GM18861 (cell line): ENCODE measurements around the gene FUCA1.
"Not testable (repeated sequence)": the region's sequence is repeated elsewhere in the genome, so short reads cannot be mapped to it uniquely, and the experiment has no call there.

Experiments used
- ATAC-seq: cut with Tn5 transposase; IDR thresholded peaks from one replicate; pipeline ENCODE4 v1.9.1; 2021; ENCODE audit not compliant: unreplicated experiment

The FUCA1 gene

GRCh38 chr1:23843644-23844043 lies 24.4 kb downstream of the FUCA1 start:
- ATAC-seq: no peak

- ATAC-seq: no peak
These were observed 29.7 kb downstream of the FUCA1 start for GRCh38 chr1:23838401-23838866.

GRCh38 chr1:23837908-23838307 lies 30.2 kb downstream of the FUCA1 start:
- ATAC-seq: no peak

GRCh38 chr1:23836037-23836436 lies 32.1 kb downstream of the FUCA1 start:
- ATAC-seq: no peak

GRCh38 chr1:23834156-23834555 lies 33.9 kb downstream of the FUCA1 start:
- not testable (repeated sequence) for ATAC-seq

- ATAC-seq: no peak
These were observed 40.4 kb downstream of the FUCA1 start for GRCh38 chr1:23827717-23828116.

- not testable (repeated sequence) for ATAC-seq
These were observed 41.5 kb downstream of the FUCA1 start for GRCh38 chr1:23826590-23826989.

- ATAC-seq: no peak
These were observed 42.1 kb downstream of the FUCA1 start for GRCh38 chr1:23825762-23826522.

- ATAC-seq: peak; percentile 51
These were observed 42.9 kb downstream of the FUCA1 start, which contains the start of gene HMGCL for GRCh38 chr1:23825076-23825761. Gene HMGCL, minus strand, starts transcription at chr1:23825429. Its CDS starts 14 bp downstream, at chr1:23825415.

- ATAC-seq: no peak
These were observed 43.4 kb downstream of the FUCA1 start for GRCh38 chr1:23824711-23825075.

- ATAC-seq: no peak
These were observed 44.3 kb downstream of the FUCA1 start for GRCh38 chr1:23823767-23824166.

GRCh38 chr1:23817633-23818032 lies 50.5 kb downstream of the FUCA1 start:
- peak; percentile 57 for ATAC-seq

GRCh38 chr1:23816906-23817305 lies 51.2 kb downstream of the FUCA1 start:
- no peak for ATAC-seq

- no peak for ATAC-seq
These were observed 51.7 kb downstream of the FUCA1 start for GRCh38 chr1:23816361-23816760.

- ATAC-seq: no peak
These were observed 54.1 kb downstream of the FUCA1 start for GRCh38 chr1:23814016-23814415.

GRCh38 chr1:23810818-23811540 lies 57.1 kb downstream of the FUCA1 start:
- ATAC-seq: no peak

GRCh38 chr1:23809751-23810171 lies 58.3 kb downstream of the FUCA1 start:
- peak; percentile 43 for ATAC-seq

- ATAC-seq: no peak
These were observed 60.6 kb downstream of the FUCA1 start for GRCh38 chr1:23807453-23807852.

- no peak for ATAC-seq
These were observed 61.8 kb downstream of the FUCA1 start for GRCh38 chr1:23806280-23806679.

GRCh38 chr1:23805025-23805424 lies 63.1 kb downstream of the FUCA1 start:
- no peak for ATAC-seq

GRCh38 chr1:23804183-23804835 lies 63.8 kb downstream of the FUCA1 start:
- ATAC-seq: no peak
